HG02884 (cell line): Measurements from ENCODE around the gene RELL1.

Experiments used
- ATAC-seq: cut with Tn5 transposase; IDR thresholded peaks from one replicate; pipeline ENCODE4 v1.9.1; 2021; ENCODE audit warnings: mild to moderate bottlenecking, moderate library complexity; ENCODE audit not compliant: unreplicated experiment

Gene RELL1

DNA sequence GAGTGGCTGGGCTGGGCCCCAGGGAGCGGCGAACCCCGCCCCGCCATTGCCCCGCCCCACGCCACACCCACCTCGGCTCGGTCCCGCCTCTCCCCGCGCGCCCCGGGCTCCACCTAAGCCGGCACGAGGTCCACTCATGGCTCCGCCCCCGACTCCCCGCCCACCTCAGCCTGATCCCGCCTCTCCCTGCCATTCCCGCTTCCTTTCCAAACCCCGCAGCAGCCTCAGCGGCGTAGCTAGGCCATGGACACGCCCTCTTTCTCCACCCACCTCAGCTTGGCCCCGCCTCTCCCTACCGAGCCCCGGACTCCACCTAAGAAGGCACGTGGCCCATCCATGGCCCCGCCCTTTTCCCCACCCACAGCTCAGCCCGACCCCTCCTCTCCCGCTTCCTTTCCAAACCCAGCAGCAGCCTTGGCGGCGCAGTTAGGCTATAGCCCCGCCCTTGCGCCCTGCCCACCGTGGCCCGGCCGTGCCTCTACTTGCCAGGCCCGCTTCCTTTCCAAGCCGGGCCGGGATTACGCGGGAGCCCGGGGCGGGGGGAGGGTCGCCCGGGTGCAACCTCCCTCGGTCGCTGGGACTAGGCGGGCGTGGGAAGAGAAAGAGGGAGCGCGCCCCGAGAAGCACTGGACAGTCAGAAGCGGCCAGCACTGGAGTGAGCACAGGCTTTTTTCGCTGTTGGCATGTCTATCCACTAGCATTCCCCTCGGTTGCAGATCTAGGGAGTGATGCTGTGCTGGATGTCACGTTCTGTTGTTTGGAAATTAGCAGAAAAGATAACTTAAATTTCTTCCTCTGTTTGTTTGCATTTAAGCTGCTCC is at the start of gene RELL1:
Gene RELL1, minus strand, starts transcription at position 4 of the 821 bp plus-strand sequence. CDS start 89 bp downstream, outside the sequence.
- ATAC-seq: peak; percentile 74

DNA sequence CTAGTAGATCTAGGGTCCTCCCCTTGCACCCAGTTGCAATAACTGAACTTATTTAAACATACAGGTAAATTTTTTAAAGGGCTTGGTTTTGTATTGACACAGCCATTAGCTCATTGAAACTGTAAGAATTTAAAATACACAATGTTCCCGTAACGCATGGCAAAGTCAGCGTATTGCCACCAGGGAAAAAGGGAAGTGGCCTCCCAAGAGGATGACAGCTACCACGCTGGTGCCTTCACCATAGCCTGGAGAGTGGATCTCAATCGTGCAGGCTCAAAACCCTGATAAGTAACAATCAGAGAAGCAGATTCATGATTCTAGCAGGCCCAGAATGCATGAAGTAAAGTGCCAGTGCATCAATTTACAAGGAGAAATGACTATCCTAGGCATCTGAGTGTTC is 49.4 kb upstream of the RELL1 start:
- no peak for ATAC-seq

- no peak for ATAC-seq
Measured at GRCh38 chr4:37734989-37735388, 48.8 kb upstream of the RELL1 start.

DNA sequence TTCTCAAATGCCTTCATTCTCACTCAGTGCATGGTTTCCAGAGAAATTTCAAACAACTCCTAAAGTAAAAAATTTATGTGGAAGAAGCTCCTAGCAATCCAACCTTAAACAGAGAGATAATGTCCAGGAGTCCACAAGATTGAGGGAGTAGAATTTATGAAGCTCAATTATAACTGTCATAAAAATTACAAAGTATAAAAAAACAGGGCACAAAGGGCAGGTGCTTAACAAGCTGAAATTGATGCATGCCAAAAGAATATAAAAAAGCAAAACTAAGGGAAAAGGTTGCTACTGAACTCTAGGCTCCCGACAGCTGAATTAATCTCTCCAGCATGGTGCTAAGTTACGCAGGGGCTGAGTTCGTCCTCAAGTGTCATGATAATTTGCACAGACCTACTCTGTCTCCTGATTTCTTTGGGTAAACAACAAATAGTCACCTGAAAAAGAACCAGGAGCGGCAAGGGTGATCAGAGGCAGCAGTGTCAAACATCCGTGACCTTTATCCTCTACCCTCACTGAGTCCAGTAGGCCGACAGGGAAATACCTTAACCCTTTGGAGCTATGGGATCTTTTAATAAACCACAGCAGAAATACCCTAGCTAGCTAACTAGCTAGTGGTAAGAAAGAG is 47.2 kb upstream of the RELL1 start:
- ATAC-seq: no peak

DNA sequence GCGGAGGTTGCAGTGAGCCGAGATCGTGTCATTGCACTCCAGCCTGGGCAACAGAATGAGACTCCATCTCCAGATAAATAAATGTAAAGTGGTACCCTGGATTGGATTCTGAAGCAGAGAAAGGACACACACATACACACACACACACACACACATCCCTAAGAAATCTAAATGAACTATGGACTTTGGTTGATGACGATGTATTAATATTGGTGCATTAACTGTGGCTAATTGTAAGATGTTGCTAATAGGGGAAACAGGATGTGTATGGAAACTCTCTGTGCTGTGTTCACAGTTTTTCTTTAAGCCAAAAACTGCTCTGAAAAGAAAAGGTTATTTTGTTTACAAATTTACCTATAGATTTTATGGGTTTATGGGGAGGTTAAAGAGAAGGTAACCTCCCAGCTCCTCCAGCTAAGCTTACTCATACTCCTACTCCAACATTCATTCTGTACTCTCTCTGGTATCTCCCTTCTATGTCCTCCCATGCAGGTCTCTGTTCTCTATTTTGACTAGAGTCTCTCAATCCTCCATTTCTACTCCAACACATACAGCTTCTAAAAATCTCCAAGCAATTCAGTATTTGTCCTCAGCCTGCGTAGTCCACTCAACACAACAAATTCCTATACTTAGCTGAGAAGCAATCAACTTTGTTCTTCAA is 46.5 kb upstream of the RELL1 start:
- ATAC-seq: peak; percentile 98

DNA sequence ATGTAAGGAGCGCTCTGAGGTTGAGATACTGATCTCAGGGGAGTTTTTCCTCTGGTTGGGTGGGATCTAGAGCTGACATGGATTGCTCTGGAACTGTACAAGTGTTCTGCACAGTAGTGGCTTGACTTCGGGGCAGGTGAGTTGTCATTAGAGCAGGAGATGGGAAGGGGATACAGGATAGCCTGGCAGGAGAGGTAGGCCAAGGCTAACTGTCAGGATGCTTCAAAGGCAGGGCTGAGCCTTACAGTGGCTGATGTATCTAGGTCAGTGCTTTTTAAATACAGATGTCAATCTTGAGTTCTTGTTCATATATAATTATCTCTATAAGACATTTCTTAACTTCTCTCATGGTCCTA is 43.5 kb upstream of the RELL1 start:
- no peak for ATAC-seq

DNA sequence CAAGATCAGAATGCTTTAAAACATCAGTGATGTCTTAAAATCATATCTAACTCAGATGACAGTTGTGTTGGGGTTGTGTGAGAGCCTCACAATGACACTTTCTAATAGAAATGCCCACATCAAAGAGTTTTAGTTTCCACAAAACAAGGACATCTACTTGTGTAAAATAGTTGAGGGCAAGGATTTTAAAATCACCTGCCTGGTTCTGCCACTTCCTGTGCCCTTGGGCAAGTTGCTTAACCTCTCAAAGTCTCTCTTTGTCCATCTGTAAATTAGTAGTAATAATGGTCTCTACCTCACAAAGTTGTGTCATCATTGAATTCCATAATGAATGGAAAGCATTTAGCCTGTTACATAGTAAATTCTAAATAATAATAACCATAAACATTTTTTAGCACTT is 41.9 kb upstream of the RELL1 start:
- ATAC-seq: no peak

DNA sequence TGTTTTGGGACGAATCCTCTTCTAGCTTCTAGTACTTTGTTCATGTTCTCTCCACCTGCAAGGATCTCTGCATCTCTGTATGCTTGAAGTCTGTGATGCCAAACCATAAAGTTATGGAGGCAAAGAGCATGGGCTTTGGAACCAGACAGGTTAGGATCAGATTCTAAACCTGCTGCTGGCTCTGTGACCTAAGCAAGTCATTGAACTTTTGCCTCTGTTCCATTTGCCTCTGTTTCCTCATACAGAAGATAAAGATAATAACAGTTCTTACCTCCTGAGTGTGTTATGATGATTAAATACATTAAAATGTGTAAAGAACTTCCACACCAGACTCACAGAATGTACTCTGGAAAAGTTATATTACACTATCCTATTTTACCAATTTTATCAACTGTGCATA is 41.5 kb upstream of the RELL1 start:
- ATAC-seq: no peak

DNA sequence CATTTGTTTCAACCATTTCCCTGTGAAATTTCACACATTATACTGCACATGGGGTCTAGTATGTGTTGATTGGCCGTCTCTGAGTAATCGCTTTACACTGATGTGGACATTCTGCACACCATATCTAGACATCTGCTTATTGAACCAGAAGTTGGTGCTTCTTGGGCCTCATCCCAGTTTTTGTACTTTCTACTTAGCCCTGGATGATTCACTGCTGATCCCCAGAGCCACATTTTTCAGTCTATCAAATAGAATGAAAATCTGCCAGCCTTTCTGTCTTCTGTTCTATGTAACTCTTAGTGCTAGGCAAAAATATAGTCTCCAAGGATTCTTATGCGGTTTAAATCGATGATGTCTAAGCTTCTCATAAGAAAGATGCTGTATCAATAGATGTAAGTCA is 40.5 kb upstream of the RELL1 start:
- ATAC-seq: no peak

GRCh38 chr4:37725718-37726117 is 39.5 kb upstream of the RELL1 start:
- no peak for ATAC-seq

- ATAC-seq: no peak
Measured at GRCh38 chr4:37723067-37723466, 36.9 kb upstream of the RELL1 start.

- no peak for ATAC-seq
Measured at GRCh38 chr4:37721995-37722638, 35.9 kb upstream of the RELL1 start.

- ATAC-seq: no peak
Measured at GRCh38 chr4:37719021-37719420, 32.8 kb upstream of the RELL1 start.

DNA sequence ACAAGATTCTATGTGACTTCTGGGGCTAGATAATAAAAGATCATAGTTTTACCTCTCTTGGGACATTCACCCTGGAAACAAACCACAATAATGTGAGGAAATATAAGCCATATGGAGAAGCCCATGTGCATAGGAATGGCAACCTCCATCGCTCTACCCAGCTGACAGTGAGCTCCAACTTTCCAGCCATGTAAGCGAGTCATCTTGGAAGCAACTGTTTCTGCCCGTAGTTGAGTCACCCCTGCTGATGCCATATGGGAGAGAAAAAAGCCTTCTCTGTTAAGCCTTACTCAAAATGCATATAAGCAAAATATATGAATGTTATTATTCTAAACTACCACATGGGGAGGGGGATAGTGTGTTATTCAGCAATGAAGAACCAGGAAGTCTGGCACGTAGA is 31.4 kb upstream of the RELL1 start:
- no peak for ATAC-seq

- peak; percentile 80 for ATAC-seq
Measured at GRCh38 chr4:37715889-37716402, 29.8 kb upstream of the RELL1 start.

- no peak for ATAC-seq
Measured at GRCh38 chr4:37710491-37710890, 24.3 kb upstream of the RELL1 start.

DNA sequence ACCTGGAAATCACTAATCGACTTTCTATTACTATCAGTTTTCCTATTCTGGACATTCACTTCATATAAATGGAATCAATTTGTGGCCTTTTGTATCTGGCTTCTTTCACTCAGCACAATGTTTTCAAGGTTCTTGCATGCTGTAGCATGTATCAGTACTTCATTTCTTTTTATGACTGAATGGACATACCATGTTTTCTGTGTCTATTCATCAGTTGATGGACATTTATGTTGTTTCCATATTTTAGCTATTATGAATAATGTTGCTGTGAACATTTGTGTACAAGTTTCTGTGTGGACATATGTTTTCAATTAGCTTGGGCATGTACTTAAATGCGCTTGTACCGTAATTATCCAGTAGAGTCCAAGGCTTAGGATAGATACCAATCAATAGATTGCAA is 19.9 kb upstream of the RELL1 start:
- no peak for ATAC-seq

DNA sequence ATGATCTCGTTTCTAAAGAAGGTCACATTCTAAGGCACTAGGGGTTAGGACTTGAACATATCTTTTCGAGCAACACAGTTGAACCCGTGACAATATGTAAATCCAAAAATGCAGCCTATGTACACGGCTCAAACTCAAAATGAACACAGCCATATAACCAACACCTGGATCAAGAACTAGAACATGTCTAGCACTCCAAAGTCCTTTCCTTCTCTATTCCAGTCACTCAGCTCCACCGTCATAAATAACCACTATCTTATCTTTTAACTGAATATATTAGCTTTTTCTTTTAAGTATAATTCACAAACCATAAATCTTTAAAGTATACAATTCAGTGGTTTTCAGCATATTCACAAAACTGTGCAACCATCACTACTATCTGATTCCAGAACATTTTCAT is 19.4 kb upstream of the RELL1 start:
- ATAC-seq: no peak

GRCh38 chr4:37699868-37700481 is 13.8 kb upstream of the RELL1 start:
- no peak for ATAC-seq

- ATAC-seq: no peak
Measured at GRCh38 chr4:37697566-37697965, 11.4 kb upstream of the RELL1 start.
